Testis (tissue), 3 donors: ENCODE data around the gene TNFAIP6. TPM values are rescaled to one million over a fixed set of nuclear protein-coding genes. Genes with fewer than 3 reads are reported as not detected.

Experiments
- DNase-seq: peaks from one replicate; pipeline ENCODE4 v3.0.0-alpha.2; 2019
- H3K27ac ChIP-seq, 2 donors: fragments of 200-600 bp; sonication (generic); one replicate each; pipeline ENCODE4 v1.5.1; 2019
- H3K27me3 ChIP-seq: fragments of 200-600 bp; sonication (generic); one replicate; pipeline ENCODE4 v1.5.1; 2019
- H3K36me3 ChIP-seq: fragments of 200-600 bp; sonication (generic); one replicate; pipeline ENCODE4 v1.5.1; 2017; ENCODE audit warnings: low read depth; ENCODE audit errors: missing control alignments
- H3K4me1 ChIP-seq: fragments of 200-600 bp; sonication (generic); one replicate; pipeline ENCODE4 v1.5.1; 2019
- H3K4me3 ChIP-seq, 2 donors: fragments of 200-600 bp; sonication (generic); one replicate each; pipeline ENCODE4 v1.5.1; 2017 to 2019
- H3K9me3 ChIP-seq: fragments of 200-600 bp; sonication (generic); one replicate; pipeline ENCODE4 v1.5.1; 2017
- POLR2A ChIP-seq: fragments of 450-650 bp; IDR thresholded peaks from one replicate; pipeline ENCODE4 v1.6.1; 2017; ENCODE audit warnings: antibody characterized with exemption, mild to moderate bottlenecking, moderate library complexity
- WGBS, 2 donors: methylation state at CpG; one replicate each; pipeline ENCODE4 v1.1.5; 2018; 5-methylcytosine and 5-hydroxymethylcytosine counted together
- intact Hi-C: fragments of 100-400 bp; cut with DNase I; formaldehyde crosslinking; loops from one replicate; pipeline ENCODE4 v1.15.1; 2023; ENCODE audit warnings: low total_unique reads
- polyA plus RNA-seq: library from polyadenylated mRNA; stranded (reverse); fragments of 350-450 nt; fragmentation: Illumina TruSeq; extraction: RNeasy Lipid Tissue Mini Kit (QIAGEN cat#74804); gene quantifications from one replicate; pipeline ENCODE4 v1.2.3, GENCODE V29; 2014; ENCODE audit warnings: low read depth, low replicate concordance; ENCODE audit not compliant: insufficient read depth
- total RNA-seq, 2 donors: library from RNA; depleted of rRNA; stranded (reverse); fragments of >200 nt; gene quantifications; one replicate each; pipeline ENCODE4 v1.2.3, GENCODE V29; 2016
- TF ChIP-seq, protein P1 (sequence below), 3 experiments: fragments of 450-650 bp in 2 of 3; fragments of 200-600 bp in 1 of 3; sonication (generic) in 1 of 3; IDR thresholded peaks; one replicate each; pipeline ENCODE4 v1.5.1; 2016 to 2019; ENCODE audit warnings: antibody characterized with exemption in 3 of 3, mild to moderate bottlenecking in 2 of 3, moderate library complexity in 1 of 3

The TNFAIP6 gene
- total and polyA plus RNA-seq, 3 donors from 2014 or later: 3.3 to 26.1 (median 9.4) TPM

GRCh38 chr2:151347906-151348305 is 9.5 kb upstream of the TNFAIP6 start:
- H3K27me3 ChIP-seq: no peaks in the 10 kb centered on the region
- H3K4me3 ChIP-seq: no peak overlapping the region
- intact Hi-C loops: no loop called here
- H3K36me3 ChIP-seq: no peaks in the 10 kb centered on the region
- WGBS, 2 donors: 57 to 66% methylated on average over 5 of the region's 5 CpGs
- peaks cover 4% of the 10 kb centered on the region for H3K4me1 ChIP-seq
- H3K9me3 ChIP-seq: no peaks in the 10 kb centered on the region
- no peak for DNase-seq
- H3K27ac ChIP-seq: no peak overlapping the region
- TF ChIP-seq, protein P1, sequence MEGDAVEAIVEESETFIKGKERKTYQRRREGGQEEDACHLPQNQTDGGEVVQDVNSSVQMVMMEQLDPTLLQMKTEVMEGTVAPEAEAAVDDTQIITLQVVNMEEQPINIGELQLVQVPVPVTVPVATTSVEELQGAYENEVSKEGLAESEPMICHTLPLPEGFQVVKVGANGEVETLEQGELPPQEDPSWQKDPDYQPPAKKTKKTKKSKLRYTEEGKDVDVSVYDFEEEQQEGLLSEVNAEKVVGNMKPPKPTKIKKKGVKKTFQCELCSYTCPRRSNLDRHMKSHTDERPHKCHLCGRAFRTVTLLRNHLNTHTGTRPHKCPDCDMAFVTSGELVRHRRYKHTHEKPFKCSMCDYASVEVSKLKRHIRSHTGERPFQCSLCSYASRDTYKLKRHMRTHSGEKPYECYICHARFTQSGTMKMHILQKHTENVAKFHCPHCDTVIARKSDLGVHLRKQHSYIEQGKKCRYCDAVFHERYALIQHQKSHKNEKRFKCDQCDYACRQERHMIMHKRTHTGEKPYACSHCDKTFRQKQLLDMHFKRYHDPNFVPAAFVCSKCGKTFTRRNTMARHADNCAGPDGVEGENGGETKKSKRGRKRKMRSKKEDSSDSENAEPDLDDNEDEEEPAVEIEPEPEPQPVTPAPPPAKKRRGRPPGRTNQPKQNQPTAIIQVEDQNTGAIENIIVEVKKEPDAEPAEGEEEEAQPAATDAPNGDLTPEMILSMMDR (IDR thresholded peaks at IDR 0.05): no peak
- no peak for TF ChIP-seq POLR2A

GRCh38 chr2:151350579-151351195 is 6.7 kb upstream of the TNFAIP6 start:
- no peak for TF ChIP-seq POLR2A
- TF ChIP-seq, protein P1 (IDR thresholded peaks at IDR 0.05): no peak

GRCh38 chr2:151353995-151354394 is 3.4 kb upstream of the TNFAIP6 start:
- no peaks in the 10 kb centered on the region for H3K4me1 ChIP-seq
- intact Hi-C loops: no loop called here
- TF ChIP-seq, protein P1 (IDR thresholded peaks at IDR 0.05): no peak
- no peak for DNase-seq
- H3K36me3 ChIP-seq: no peaks in the 10 kb centered on the region
- no peaks in the 10 kb centered on the region for H3K9me3 ChIP-seq
- H3K4me3 ChIP-seq: no peak overlapping the region
- H3K27me3 ChIP-seq: no peaks in the 10 kb centered on the region
- H3K27ac ChIP-seq: no peak overlapping the region
- 70 to 87% methylated on average over 2 of the region's 2 CpGs for WGBS, 2 donors

More at GRCh38 chr2:151350579-151351195, 6.7 kb upstream of the TNFAIP6 start:
- no peak overlapping the region for H3K4me3 ChIP-seq
- no peak overlapping the region for H3K27ac ChIP-seq
- 76 to 79% methylated on average over 4 of the region's 4 CpGs for WGBS, 2 donors
- H3K36me3 ChIP-seq: no peaks in the 10 kb centered on the region
- no peaks in the 10 kb centered on the region for H3K27me3 ChIP-seq
- DNase-seq: no peak
- no peaks in the 10 kb centered on the region for H3K9me3 ChIP-seq
- intact Hi-C loops: no loop called here
- peaks cover 4% of the 10 kb centered on the region for H3K4me1 ChIP-seq

DNA sequence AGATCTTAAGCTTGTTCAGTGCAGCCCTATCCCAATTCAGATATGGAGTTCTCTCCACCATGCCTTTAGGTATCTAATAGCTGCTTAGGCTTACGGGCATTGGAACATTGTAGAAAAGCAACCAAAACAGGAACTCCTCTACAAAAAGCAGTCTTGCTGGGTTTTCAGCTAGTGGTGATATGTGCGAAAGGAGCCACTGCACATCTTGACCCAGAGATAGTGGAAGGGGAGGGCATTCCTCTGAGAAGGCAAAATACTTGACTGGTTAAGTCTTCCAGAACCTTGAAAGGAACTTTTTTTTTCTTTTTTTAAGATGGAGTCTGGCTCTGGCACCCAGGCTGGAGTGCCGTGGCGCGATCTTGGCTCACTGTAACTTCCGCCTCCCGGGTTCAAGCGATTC is 2.6 kb upstream of the TNFAIP6 start:
- H3K4me3 ChIP-seq: no peak overlapping the region
- H3K4me1 ChIP-seq: no peaks in the 10 kb centered on the region
- TF ChIP-seq, protein P1 (IDR thresholded peaks at IDR 0.05): no peak
- TF ChIP-seq POLR2A: no peak
- WGBS, 2 donors: 86 to 90% methylated on average over 8 of the region's 8 CpGs
- no peaks in the 10 kb centered on the region for H3K9me3 ChIP-seq
- H3K36me3 ChIP-seq: no peaks in the 10 kb centered on the region
- no peak overlapping the region for H3K27ac ChIP-seq
- no peak for DNase-seq
- intact Hi-C loops: no loop called here
- no peaks in the 10 kb centered on the region for H3K27me3 ChIP-seq
